PC-9 (cell line): ENCODE results near the gene SSBP4. TPM values are rescaled to one million over a fixed set of nuclear protein-coding genes. Genes with fewer than 3 reads are reported as not detected.

Source experiments
- BruUV-seq: library from RNA; stranded (reverse); fragments of 400-500 nt; replicated peaks from 2 replicates; lab custom pipeline; 2021; lab: Mats Ljungman, UMichigan
- CTCF ChIA-PET: fragments of 300-600 bp; sonication (Branson Sonifier 250); formaldehyde crosslinking; loops from one replicate; lab custom pipeline; 2022; ENCODE audit warnings: antibody characterized with exemption; lab: Charles Lee
- POLR2A ChIA-PET: fragments of 300-600 bp; sonication (Branson Sonifier 250); formaldehyde crosslinking; loops from one replicate; lab custom pipeline; 2022; ENCODE audit warnings: antibody characterized with exemption; ENCODE audit not compliant: unreplicated experiment; lab: Charles Lee
- DNase-seq, 2 experiments: peaks; one replicate each; pipeline versions ENCODE4 v3.0.0 to v3.0.0-alpha.2; 2015 to 2022; ENCODE audit warnings: mixed read lengths in 1 of 2
- H2AFZ ChIP-seq: fragments of 200-600 bp; sonication (generic); 2 replicates; pipeline ENCODE4 v1.8.1; 2017; ENCODE audit warnings: antibody characterized with exemption
- H3F3A ChIP-seq: fragments of 200-600 bp; sonication (generic); 2 replicates; pipeline ENCODE4 v1.8.1; 2017; ENCODE audit warnings: antibody characterized with exemption, mild to moderate bottlenecking, low read depth; ENCODE audit not compliant: insufficient read depth
- H3K27ac ChIP-seq: fragments of 200-600 bp; sonication (generic); 2 replicates; pipeline ENCODE4 v1.6.1; 2016; ENCODE audit warnings: mixed run types
- H3K27me3 ChIP-seq: fragments of 200-600 bp; sonication (generic); 2 replicates; pipeline ENCODE4 v1.6.1; 2016; ENCODE audit warnings: low read depth, mixed run types; ENCODE audit not compliant: insufficient read depth
- H3K36me3 ChIP-seq: fragments of 200-600 bp; sonication (generic); 2 replicates; pipeline ENCODE4 v1.6.1; 2016; ENCODE audit warnings: low read depth, mixed run types
- H3K4me1 ChIP-seq: fragments of 200-600 bp; sonication (generic); replicated peaks from 2 replicates; pipeline ENCODE4 v1.6.1; 2016; ENCODE audit warnings: mixed run types; ENCODE audit not compliant: insufficient read depth
- H3K4me2 ChIP-seq: fragments of 200-600 bp; sonication (generic); 2 replicates; pipeline ENCODE4 v1.6.1; 2017; ENCODE audit warnings: mixed run types
- H3K4me3 ChIP-seq: fragments of 200-600 bp; sonication (generic); 2 replicates; pipeline ENCODE4 v1.6.1; 2016; ENCODE audit warnings: mixed run types
- H3K79me2 ChIP-seq: fragments of 200-600 bp; sonication (generic); 2 replicates; pipeline ENCODE4 v1.6.1; 2017; ENCODE audit warnings: low read depth, mixed run types
- H3K9me2 ChIP-seq: fragments of 200-600 bp; sonication (generic); 2 replicates; pipeline ENCODE4 v1.8.1; 2017; ENCODE audit warnings: mild to moderate bottlenecking; ENCODE audit not compliant: insufficient read depth
- H3K9me3 ChIP-seq: fragments of 200-600 bp; sonication (generic); 2 replicates; pipeline ENCODE4 v1.8.1; 2016; ENCODE audit warnings: low read depth; ENCODE audit not compliant: insufficient read depth
- H4K20me1 ChIP-seq: fragments of 200-600 bp; sonication (generic); 2 replicates; pipeline ENCODE4 v1.8.1; 2017; ENCODE audit not compliant: insufficient read depth
- CTCF ChIP-seq: fragments of 200-600 bp; sonication (generic); conservative IDR thresholded peaks from 2 replicates; pipeline ENCODE4 v1.6.1; 2017; ENCODE audit warnings: mixed run types, antibody characterized with exemption, mild to moderate bottlenecking, moderate library complexity
- EZH2 ChIP-seq: fragments of 200-600 bp; sonication (generic); IDR thresholded peaks from 2 replicates; pipeline ENCODE4 v1.8.0; 2017; ENCODE audit warnings: antibody characterized with exemption, low read depth
- intact Hi-C: fragments of 100-400 bp; cut with micrococcal nuclease; formaldehyde crosslinking; loops from one replicate; pipeline ENCODE4 v1.10.0; 2022; ENCODE audit not compliant: unreplicated experiment
- total RNA-seq: library from RNA; stranded (reverse); gene quantifications from 2 replicates; pipeline ENCODE4 v1.2.3, GENCODE V29; 2021

The SSBP4 gene
- total RNA-seq, 1 experiment from 2014 or later = 56.6 TPM

DNA sequence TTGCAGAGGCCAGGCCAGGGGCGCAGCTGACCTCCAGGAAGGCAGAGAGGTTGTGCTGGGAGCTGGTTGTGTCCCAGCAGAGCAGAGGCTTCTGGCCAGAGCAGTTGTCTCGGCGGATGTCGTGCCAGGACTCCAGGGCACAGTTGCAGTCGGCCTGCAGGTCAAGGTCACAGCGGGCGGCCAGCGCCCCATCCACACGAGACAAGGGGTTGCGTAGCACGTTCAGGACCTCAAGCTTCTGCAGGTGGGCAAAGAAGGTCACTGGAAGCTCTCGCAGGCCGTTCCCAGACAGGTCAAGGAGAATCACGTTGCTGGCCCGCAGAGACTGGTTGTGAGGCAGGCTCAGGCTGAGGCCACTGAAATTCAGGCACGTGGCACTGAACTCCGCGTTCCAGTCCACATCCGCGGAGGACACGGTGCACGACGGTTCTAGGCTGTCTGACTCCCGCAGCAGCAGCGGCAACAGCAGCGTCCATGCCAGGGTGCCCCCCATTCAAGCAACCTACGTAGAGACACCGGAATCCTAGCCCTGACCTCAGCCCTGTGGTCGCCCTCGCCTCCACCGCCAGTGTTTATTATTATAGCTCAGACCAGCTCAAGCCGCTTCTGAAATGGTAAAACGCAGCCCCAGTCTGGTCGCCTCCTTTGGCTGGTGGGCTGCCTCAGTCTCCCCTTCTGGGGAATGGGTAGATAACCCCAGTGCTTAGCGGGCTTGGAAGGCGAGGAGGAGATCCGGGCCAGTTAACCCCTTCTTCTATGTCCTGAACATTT is 22.5 kb upstream of the SSBP4 start:
- Histone ChIP-seq H3K4me2 (no peak overlapping the region), H3K4me1 (peaks cover 25% of the 10 kb centered on the region), H3K9me3 (no peaks in the 10 kb centered on the region), H3K36me3 (no peaks in the 10 kb centered on the region), H2AFZ (no peak overlapping the region), H3K27ac (no peak overlapping the region), H3K4me3 (no peak overlapping the region), H3K79me2 (no peaks in the 10 kb centered on the region), H3F3A (peaks cover 30% of the 10 kb centered on the region; the same call in 1 of the 2 replicates), H3K9me2 (no peaks in the 10 kb centered on the region), H3K27me3 (no peaks in the 10 kb centered on the region), H4K20me1 (no peaks in the 10 kb centered on the region)
- BruUV-seq = no TSS peak
- CTCF ChIA-PET = no interaction called here
- DNase-seq = no peak
- POLR2A ChIA-PET = no interaction called here
- TF ChIP-seq EZH2 = no peak
- intact Hi-C loops = no loop called here

DNA sequence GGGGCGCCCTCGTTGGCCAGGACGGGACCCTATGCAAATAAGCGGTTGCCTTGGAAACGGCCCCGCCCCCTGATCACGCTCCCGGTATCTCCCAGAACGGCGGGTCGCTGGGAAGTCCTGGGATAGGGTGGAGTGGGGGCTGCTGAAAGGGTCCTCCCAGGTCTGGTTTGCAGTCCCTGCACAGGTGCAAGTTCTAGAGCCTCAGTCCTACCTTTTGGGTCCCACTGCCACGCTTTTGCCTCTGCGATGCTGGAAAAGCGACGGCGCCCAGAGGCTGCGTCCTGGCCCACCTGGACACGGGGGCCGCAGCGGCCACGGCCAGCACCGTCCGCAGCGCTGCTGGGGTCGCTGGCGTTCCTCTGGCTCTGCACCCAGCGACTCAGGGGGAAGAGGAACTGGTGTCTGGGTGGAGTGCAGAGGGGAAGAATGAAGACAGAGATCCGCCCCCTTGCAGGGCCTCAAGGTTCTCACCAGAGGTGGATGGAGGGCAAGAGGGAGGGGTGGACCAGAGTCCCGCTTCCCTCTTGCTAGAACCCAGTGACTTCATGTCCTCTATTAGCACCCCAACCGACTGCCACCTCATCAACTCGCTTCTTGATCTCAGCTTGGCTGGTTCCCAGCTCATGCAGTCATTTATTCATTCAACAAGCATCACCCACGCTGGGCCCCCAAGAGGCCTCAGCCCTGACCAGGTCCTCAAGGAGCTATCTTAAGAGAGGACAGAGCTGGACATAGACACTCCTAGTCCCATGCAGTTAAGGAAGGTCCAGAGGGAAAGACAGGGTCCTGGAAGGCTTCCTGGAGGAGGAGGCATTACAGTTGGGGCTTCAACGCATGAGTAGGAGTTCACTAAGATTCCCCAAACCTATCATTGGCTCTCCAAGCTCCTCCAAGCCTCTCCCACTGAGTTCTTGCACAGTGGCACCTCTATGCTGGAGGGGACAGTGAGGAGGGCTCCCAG is 21.7 kb upstream of the SSBP4 start, which contains the start of gene LRRC25:
Gene LRRC25, minus strand, starts transcription at position 381 of the 961 bp plus-strand sequence. CDS start 659 bp downstream, outside the sequence.
- no peaks in the 10 kb centered on the region for H3K79me2 ChIP-seq
- peaks cover 32% of the 10 kb centered on the region; the same call in 1 of the 2 replicates for H3F3A ChIP-seq
- H3K4me1 ChIP-seq = peaks cover 25% of the 10 kb centered on the region
- no peaks in the 10 kb centered on the region for H3K9me3 ChIP-seq
- H3K36me3 ChIP-seq = no peaks in the 10 kb centered on the region
- H2AFZ ChIP-seq = no peak within 1 kb of the TSS
- no peak for DNase-seq
- CTCF ChIA-PET = no interaction called here
- H3K4me2 ChIP-seq = no peak within 1 kb of the TSS
- no peak within 1 kb of the TSS for H3K27ac ChIP-seq
- H3K4me3 ChIP-seq = no peak within 1 kb of the TSS
- H3K9me2 ChIP-seq = no peaks in the 10 kb centered on the region
- TF ChIP-seq CTCF = no peak
- no peak for TF ChIP-seq EZH2
- no peaks in the 10 kb centered on the region for H3K27me3 ChIP-seq
- POLR2A ChIA-PET = no interaction called here
- intact Hi-C loops = no loop called here
- BruUV-seq = no TSS peak
- H4K20me1 ChIP-seq = no peaks in the 10 kb centered on the region

DNA sequence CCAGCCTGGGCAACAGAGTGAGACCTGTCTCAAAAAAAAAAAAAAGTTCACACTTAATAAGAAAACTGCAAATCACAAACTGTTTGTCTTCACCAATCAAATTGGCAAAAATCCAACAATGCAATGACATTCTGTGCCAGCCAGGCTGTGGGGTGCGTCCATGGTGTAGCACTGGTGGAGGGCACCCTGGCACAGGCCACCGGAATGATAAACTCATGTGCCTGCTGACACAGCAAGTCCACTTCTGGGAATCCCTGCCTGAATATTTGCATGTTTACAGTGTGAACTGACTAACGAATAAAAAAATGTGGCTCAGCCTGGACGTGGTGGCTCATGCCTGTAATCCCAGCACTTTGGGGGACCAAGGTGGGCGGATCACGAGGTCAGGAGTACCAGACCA is 20.2 kb upstream of the SSBP4 start:
- peak; percentile 66 for DNase-seq
- POLR2A ChIA-PET = interaction anchor here (0.6 kb wide), 1 partner anchor 13 kb away, joined by 13 read pairs; the partner anchor contains the start of gene GDF15
- H3K79me2 ChIP-seq = no peaks in the 10 kb centered on the region

More for the DNA sequence above, 20.2 kb upstream of the SSBP4 start:
- H3K36me3 ChIP-seq = no peaks in the 10 kb centered on the region
- H3K4me3 ChIP-seq = no peak overlapping the region
- H2AFZ ChIP-seq = no peak overlapping the region
- CTCF ChIA-PET = interaction anchor here (0.6 kb wide), 1 partner anchor 12 kb away, joined by 7 read pairs; no protein-coding TSS in a partner anchor
- no peaks in the 10 kb centered on the region for H3K9me2 ChIP-seq
- peaks cover 25% of the 10 kb centered on the region for H3K4me1 ChIP-seq
- peak overlapping the region; percentile 17; the same call in 1 of the 2 replicates for H3K27ac ChIP-seq
- H4K20me1 ChIP-seq = no peaks in the 10 kb centered on the region
- no TSS peak for BruUV-seq
- peaks cover 35% of the 10 kb centered on the region; the same call in 1 of the 2 replicates for H3F3A ChIP-seq
- intact Hi-C loops = no loop called here
- no peak for TF ChIP-seq EZH2
- TF ChIP-seq CTCF = no peak
- no peak overlapping the region for H3K4me2 ChIP-seq
- no peaks in the 10 kb centered on the region for H3K27me3 ChIP-seq
- no peaks in the 10 kb centered on the region for H3K9me3 ChIP-seq
